C4-2B (cell line): ENCODE data around the gene WNT3.

Source experiments
- ZFX ChIP-seq: fragments of 450-650 bp; IDR thresholded peaks from 2 replicates; pipeline ENCODE4 v1.6.1; 2017
- TF ChIP-seq, protein P1 (sequence below): fragments of 450-650 bp; conservative IDR thresholded peaks from 2 replicates; pipeline ENCODE4 v1.5.1; 2017; ENCODE audit warnings: mild to moderate bottlenecking

DNA sequence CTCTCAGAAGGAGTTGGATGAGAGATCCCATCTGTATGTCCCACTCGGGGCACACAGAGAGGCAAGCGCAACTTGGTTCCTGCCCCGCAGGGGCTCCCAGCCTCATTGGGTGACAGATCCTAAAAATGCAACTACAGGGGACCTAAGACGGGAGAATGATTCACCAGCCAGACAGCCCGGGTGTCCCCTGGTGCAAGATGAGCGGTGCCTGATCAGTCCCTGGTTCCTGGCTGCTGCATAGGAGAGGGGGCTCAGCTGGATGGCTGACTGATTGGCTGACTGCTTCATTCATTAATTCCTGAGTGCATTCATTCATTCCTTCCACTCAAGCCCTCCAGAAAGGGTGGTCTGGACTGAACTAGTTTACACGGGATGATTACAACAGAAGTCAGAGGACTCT lies 22.0 kb downstream of the WNT3 start:
- TF ChIP-seq, protein P1, sequence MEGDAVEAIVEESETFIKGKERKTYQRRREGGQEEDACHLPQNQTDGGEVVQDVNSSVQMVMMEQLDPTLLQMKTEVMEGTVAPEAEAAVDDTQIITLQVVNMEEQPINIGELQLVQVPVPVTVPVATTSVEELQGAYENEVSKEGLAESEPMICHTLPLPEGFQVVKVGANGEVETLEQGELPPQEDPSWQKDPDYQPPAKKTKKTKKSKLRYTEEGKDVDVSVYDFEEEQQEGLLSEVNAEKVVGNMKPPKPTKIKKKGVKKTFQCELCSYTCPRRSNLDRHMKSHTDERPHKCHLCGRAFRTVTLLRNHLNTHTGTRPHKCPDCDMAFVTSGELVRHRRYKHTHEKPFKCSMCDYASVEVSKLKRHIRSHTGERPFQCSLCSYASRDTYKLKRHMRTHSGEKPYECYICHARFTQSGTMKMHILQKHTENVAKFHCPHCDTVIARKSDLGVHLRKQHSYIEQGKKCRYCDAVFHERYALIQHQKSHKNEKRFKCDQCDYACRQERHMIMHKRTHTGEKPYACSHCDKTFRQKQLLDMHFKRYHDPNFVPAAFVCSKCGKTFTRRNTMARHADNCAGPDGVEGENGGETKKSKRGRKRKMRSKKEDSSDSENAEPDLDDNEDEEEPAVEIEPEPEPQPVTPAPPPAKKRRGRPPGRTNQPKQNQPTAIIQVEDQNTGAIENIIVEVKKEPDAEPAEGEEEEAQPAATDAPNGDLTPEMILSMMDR: no peak
- TF ChIP-seq ZFX: no peak
